HG03520 (cell line): ENCODE results near the gene LTBP4.

Experiments used
- ATAC-seq: cut with Tn5 transposase; IDR thresholded peaks from one replicate; pipeline ENCODE4 v1.9.1; 2021; ENCODE audit warnings: mild to moderate bottlenecking, moderate library complexity; ENCODE audit not compliant: unreplicated experiment

Gene LTBP4

GRCh38 chr19:40609561-40610395 lies 8.6 kb downstream of the LTBP4 start:
- ATAC-seq: peak; percentile 48

DNA sequence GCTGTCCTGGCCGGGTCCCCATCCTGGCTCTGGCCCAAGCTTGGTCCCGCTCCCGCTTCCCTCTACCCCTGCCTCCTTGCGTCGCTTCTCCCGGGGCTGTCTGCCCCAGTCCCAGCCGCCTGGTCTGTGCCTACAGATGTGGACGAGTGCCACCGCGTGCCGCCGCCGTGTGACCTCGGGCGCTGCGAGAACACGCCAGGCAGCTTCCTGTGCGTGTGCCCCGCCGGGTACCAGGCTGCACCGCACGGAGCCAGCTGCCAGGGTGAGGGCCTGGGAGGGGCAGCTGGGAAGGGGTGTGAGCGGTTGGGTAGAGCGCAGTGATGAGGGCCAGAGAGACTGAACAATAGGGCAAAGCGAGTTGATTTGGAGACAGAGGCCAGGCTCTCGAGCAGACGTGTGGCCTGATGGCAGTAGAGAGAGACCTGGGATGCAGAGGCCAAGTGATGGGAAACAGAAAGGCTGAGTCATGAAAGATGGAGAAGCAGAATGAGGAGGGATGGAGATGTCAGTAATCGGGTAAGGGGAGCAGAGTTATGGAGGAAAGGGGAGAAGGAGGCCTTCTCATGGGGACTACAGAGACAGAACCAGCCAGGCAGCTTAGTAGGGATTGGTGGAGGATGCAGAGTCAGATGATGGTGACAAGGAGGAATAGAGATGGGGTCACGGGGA lies 9.4 kb downstream of the LTBP4 start:
- peak; percentile 3 for ATAC-seq

- no peak for ATAC-seq
Measured at GRCh38 chr19:40611096-40611495, 9.9 kb downstream of the LTBP4 start.

- no peak for ATAC-seq
Measured at GRCh38 chr19:40611900-40612698, 10.9 kb downstream of the LTBP4 start.

DNA sequence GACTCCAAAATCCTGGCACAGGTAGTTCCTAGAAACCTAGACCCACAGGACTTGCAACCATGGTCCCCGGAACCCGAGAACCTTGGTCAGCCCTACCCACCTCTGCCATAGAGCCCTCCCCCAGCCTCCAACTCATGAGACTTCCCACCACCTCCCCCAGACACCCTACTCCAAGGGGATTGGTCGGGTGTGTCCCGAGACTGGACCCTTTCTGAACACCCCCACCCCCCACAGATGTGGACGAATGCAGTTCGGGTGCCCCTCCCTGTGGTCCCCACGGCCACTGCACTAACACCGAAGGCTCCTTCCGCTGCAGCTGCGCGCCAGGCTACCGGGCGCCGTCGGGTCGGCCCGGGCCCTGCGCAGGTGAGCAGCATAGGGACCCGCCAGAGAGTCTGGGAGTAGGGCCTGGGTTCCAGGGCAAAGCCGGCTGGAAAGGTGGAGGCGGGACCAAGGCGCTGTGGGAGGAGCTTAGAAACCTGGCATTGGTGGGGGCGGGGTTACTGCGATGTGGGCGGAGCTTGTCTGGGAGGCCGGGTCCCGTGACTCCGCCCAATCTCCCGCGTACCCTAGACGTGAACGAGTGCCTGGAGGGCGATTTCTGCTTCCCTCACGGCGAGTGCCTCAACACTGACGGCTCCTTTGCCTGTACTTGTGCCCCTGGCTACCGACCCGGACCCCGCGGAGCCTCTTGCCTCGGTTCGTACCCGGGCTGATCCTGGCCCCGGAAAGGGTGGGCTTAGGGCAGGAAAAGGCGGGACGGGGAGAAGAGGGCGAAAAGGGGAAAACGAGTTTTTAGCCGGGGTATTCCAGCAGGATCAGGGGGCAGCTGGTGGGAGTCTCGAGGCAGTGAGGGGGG lies 11.9 kb downstream of the LTBP4 start:
- ATAC-seq: no peak

DNA sequence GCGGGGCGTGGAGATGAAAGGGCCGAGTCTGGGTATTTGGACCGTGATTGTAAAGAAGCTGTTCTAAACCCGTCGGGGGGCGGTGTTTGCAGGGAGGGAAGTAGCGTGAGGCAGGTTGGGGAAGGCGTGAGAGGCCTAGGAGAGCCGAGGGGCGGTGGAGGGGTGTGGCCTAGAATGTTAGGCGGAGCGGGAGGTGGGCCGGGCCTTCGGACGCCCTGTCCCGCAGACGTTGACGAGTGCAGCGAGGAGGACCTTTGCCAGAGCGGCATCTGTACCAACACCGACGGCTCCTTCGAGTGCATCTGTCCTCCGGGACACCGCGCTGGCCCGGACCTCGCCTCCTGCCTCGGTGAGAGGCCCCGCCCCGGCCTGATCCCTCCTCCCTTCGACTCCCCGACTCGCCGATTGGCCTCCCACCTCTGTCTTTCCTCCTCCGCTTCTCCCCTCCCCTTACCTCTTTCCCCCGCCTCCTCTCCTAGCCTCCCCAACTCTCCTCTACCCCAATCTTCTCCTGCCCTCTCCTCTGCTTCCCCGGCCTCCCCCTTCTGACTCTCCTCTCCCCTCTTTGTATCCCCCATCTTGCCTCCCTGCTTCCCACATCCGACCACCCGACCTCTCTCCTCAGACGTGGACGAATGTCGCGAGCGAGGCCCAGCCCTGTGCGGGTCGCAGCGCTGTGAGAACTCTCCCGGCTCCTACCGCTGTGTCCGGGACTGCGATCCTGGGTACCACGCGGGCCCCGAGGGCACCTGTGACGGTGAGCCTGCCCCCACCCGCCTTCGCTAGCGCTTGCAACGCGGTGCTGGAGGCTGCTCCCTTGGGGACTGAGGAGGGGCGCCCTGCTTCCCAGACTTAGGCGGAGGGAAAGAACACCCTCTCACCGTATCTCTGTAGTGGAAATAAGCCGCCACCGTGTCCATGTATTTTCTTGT lies 12.8 kb downstream of the LTBP4 start:
- no peak for ATAC-seq

GRCh38 chr19:40614622-40615411 lies 13.6 kb downstream of the LTBP4 start:
- no peak for ATAC-seq

GRCh38 chr19:40616178-40616577 lies 15.0 kb downstream of the LTBP4 start:
- no peak for ATAC-seq

GRCh38 chr19:40616941-40617340 lies 15.8 kb downstream of the LTBP4 start:
- no peak for ATAC-seq

GRCh38 chr19:40617961-40618360 lies 16.8 kb downstream of the LTBP4 start:
- ATAC-seq: no peak

GRCh38 chr19:40619333-40620160 lies 18.4 kb downstream of the LTBP4 start:
- ATAC-seq: no peak

DNA sequence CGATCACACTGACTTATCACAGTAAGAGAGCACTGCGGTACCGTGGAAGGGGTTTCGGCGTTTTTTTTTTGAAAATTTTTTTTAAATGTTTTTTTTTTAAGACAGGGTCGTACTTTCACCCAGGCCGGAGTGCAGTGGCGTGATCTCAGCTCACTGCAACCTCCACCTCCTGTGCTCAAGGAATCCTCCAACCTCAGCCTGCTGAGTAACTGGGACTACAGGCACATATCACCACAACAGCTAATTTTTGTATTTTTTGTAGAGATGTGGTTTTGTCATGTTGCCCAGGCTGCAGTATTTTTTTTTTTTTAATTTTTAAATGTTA lies 19.0 kb downstream of the LTBP4 start:
- no peak for ATAC-seq

GRCh38 chr19:40621283-40621682 lies 20.1 kb downstream of the LTBP4 start:
- ATAC-seq: no peak

- ATAC-seq: no peak
Measured at GRCh38 chr19:40621966-40622772, 21.0 kb downstream of the LTBP4 start.

DNA sequence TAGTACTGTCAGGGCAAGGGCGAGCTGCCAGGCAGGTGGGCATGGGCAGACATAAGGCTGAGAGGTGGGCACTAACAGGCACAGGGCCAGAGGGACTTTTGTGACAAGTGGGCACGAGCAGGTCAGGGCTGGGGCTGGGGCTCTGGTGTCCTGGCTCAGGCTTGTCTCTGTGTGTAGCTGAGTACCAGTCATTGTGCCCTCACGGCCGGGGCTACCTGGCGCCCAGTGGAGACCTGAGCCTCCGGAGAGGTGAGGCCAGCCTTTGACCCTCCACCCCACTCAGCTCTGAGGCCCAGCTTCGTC lies 21.6 kb downstream of the LTBP4 start:
- ATAC-seq: no peak

DNA sequence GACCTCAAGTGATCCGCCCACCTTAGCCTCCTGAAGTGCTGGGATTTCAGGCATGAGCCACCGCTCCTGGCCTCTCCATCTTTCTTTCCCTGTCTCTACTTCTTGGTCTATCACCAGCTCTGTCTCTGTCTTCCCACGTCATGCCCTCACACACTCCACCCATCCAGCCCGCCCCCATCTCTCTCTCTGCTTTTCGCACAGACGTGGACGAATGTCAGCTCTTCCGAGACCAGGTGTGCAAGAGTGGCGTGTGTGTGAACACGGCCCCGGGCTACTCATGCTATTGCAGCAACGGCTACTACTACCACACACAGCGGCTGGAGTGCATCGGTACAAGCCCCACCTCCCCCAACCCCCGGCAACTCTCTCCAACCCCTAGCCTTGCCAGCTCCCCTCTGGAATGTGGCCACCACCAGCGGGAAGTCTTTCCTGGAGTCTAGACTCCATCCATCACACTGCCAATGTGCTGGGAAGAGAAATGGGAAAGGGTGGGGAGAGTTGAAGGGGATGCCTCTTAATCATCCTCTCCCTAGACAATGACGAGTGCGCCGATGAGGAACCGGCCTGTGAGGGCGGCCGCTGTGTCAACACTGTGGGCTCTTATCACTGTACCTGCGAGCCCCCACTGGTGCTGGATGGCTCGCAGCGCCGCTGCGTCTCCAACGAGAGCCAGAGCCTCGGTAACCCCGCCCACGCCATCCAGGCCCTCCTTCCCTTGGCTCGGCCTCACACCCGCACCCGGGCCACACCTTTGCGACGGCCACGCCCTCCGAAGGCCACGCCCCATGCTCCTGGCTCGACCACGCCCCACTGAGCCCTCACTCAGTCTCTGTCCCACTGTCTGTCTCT lies 22.5 kb downstream of the LTBP4 start:
- no peak for ATAC-seq
